Chondrocyte (in vitro differentiated cells): Measurements from ENCODE around the gene LMX1A. TPM values are rescaled to one million over a fixed set of nuclear protein-coding genes. Genes with fewer than 3 reads are reported as not detected.

Experiments used
- DNase-seq: peaks from one replicate; pipeline ENCODE4 v3.0.0; 2021; ENCODE audit warnings: mixed read lengths, low spot score
- H3K27ac Mint-ChIP-seq: one replicate; pipeline ENCODE4 v1.8.0; 2021; ENCODE audit warnings: mild to moderate bottlenecking, moderate library complexity, mixed read lengths; ENCODE audit not compliant: unreplicated experiment
- H3K27me3 Mint-ChIP-seq: 2 replicates; pipeline ENCODE4 v1.8.0; 2021; ENCODE audit warnings: low read depth, mixed read lengths
- H3K36me3 Mint-ChIP-seq: 2 replicates; pipeline ENCODE4 v1.8.0; 2021; ENCODE audit warnings: low read depth, mixed read lengths
- H3K4me1 Mint-ChIP-seq: 2 replicates; pipeline ENCODE4 v1.8.0; 2021; ENCODE audit warnings: low read depth, mild to moderate bottlenecking, mixed read lengths
- H3K4me3 Mint-ChIP-seq: one replicate; pipeline ENCODE4 v1.8.0; 2021; ENCODE audit warnings: mild to moderate bottlenecking, moderate library complexity, mixed read lengths; ENCODE audit not compliant: unreplicated experiment
- H3K9me3 Mint-ChIP-seq: 2 replicates; pipeline ENCODE4 v1.8.0; 2021; ENCODE audit warnings: low read depth, mixed read lengths
- total RNA-seq: library from RNA; stranded (reverse); gene quantifications from 3 replicates; pipeline ENCODE4 v1.2.1, GENCODE V29; 2021
- TF ChIP-seq, protein P1 (sequence below): fragments of 200-600 bp; sonication (generic); IDR thresholded peaks from 2 replicates; pipeline ENCODE4 v1.5.0; 2021; ENCODE audit warnings: antibody characterized with exemption, mild to moderate bottlenecking, moderate library complexity

LMX1A gene
- total RNA-seq, 1 donor from 2014 or later: not detected

DNA sequence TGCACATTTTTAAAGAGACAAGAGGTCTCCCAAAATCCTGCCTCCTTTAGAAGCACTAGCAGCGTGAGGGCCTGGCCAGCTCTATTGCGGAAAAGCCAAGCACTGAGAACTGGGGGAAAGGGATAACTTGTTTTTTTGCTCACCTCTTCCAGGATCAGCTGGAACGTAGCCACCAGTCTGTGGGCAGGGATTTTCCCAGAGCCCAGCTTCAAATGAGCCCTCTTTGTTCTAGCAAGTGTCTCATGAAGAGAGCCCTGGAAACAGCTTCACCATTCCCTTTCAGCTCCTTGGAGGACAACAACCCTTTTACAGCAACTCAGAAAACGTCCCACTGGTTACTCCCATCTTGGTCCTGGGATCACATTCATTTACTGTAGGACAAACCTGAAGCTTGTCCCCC lies 195.4 kb downstream of the LMX1A start:
- Mint-ChIP-seq H3K36me3 (no peaks in the 10 kb centered on the region), H3K27me3 (peaks cover 11% of the 10 kb centered on the region), H3K9me3 (no peaks in the 10 kb centered on the region), H3K4me3 (no peak overlapping the region), H3K27ac (no peak overlapping the region), H3K4me1 (no peaks in the 10 kb centered on the region)
- DNase-seq: no peak
- TF ChIP-seq, protein P1, sequence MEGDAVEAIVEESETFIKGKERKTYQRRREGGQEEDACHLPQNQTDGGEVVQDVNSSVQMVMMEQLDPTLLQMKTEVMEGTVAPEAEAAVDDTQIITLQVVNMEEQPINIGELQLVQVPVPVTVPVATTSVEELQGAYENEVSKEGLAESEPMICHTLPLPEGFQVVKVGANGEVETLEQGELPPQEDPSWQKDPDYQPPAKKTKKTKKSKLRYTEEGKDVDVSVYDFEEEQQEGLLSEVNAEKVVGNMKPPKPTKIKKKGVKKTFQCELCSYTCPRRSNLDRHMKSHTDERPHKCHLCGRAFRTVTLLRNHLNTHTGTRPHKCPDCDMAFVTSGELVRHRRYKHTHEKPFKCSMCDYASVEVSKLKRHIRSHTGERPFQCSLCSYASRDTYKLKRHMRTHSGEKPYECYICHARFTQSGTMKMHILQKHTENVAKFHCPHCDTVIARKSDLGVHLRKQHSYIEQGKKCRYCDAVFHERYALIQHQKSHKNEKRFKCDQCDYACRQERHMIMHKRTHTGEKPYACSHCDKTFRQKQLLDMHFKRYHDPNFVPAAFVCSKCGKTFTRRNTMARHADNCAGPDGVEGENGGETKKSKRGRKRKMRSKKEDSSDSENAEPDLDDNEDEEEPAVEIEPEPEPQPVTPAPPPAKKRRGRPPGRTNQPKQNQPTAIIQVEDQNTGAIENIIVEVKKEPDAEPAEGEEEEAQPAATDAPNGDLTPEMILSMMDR: no peak

GRCh38 chr1:165153182-165153581 lies 203.3 kb downstream of the LMX1A start:
- TF ChIP-seq, protein P1: no peak
- Mint-ChIP-seq H3K27ac (no peak overlapping the region), H3K4me1 (no peaks in the 10 kb centered on the region), H3K27me3 (peaks cover 14% of the 10 kb centered on the region), H3K9me3 (no peaks in the 10 kb centered on the region), H3K4me3 (no peak overlapping the region), H3K36me3 (no peaks in the 10 kb centered on the region)
- no peak for DNase-seq

DNA sequence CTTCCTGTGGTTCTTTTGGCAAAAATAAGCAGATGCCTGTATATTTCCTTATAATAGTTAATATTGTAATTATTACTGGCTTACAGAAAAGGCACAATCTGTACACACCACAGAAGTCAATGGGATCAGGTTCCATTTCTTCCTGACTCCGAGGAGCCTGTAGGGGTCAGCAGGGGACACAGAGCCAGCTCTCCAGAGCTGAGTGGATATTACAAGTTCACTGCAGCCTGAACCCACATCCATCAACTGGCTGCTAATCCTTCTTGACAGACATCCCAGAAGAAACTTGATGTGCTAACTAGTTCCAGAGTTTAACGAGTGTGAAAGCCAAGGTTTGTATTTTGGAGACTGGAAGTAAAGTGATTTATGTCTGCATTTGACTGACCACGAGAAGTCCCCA lies 203.8 kb downstream of the LMX1A start:
- Mint-ChIP-seq H3K27ac (no peak overlapping the region), H3K9me3 (no peaks in the 10 kb centered on the region), H3K4me1 (no peaks in the 10 kb centered on the region), H3K4me3 (no peak overlapping the region), H3K27me3 (peaks cover 12% of the 10 kb centered on the region), H3K36me3 (no peaks in the 10 kb centered on the region)
- TF ChIP-seq, protein P1: no peak
- no peak for DNase-seq

DNA sequence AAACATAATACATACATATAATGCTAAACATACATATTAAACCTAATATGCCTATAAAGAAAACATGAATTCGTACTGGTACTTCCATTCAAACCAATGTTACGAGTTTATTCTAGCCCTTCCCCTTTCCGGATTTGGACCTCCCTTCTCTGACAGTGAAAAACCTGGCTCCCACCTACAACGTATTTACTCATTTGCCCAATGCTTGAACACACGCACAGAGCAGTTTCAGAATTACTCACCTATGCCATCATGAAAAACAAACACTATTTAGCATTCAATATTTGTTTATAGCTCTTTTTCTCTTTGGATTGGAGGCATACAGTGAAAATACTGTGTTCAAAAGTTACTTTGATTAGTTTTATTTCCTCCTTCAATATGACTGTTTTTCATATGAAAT lies 204.4 kb downstream of the LMX1A start:
- H3K36me3 Mint-ChIP-seq: no peaks in the 10 kb centered on the region
- peaks cover 7% of the 10 kb centered on the region for H3K27me3 Mint-ChIP-seq
- H3K9me3 Mint-ChIP-seq: no peaks in the 10 kb centered on the region
- H3K4me1 Mint-ChIP-seq: no peaks in the 10 kb centered on the region
- no peak for DNase-seq
- TF ChIP-seq, protein P1: no peak
- H3K27ac Mint-ChIP-seq: no peak overlapping the region
- no peak overlapping the region for H3K4me3 Mint-ChIP-seq

Other genes starting within 250 kb of the LMX1A start
- gene RXRG, start 88.4 kb upstream of the LMX1A start, total RNA-seq: not detected in 3 replicates
- gene LRRC52, start 187.3 kb upstream of the LMX1A start, total RNA-seq: not detected in 3 replicates